GM12865 (cell line): ENCODE data around the gene FABP1.

Experiments
- DNase-seq: peaks from one replicate; pipeline ENCODE4 v3.0.0; 2010; ENCODE audit warnings: low read depth
- H3K4me3 ChIP-seq: 2 replicates; pipeline ENCODE4 v1.5.1; 2011; ENCODE audit warnings: mild to moderate bottlenecking, low read depth, low read length, control low read depth
- TF ChIP-seq, protein P1 (sequence below): IDR thresholded peaks from 2 replicates; pipeline ENCODE4 v1.5.1; 2011; ENCODE audit warnings: low read length, control low read depth, low read depth, inconsistent platforms; ENCODE audit not compliant: insufficient read depth; ENCODE audit errors: missing control alignments

FABP1 gene

DNA sequence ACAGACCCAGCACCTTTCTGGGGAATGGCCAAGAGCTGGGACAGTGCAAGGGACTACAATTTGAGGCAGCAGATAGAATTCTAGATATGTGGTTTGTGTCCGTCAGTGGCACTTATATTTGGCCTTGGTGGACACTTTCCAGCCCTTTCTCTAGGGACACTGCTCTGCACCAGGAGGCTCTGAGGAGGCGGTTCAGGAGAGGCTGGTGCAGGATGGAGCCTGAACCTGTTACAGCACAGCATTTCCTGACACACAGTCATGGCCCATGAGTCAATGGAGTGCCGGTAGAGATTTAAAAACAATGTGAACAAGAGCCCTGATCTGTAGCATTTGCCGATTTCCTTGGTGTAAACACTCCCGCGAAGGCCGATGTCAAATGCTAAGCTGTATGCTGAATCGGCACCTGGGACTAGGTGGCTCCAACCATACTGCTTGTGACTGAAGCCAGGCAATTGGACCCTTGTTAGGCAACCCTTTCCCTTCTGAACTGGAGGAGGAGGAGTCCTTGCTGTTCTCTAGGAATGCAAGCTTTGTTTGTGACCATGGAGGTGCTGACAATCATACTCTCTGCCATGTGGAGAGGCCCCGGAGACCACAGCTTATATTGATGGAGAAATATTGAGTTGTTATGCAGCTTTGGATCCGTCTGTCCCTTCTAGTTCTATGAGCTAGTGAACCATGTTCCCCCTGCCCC, 11.9 kb downstream of the FABP1 start:
- no peak for DNase-seq
- no peak overlapping the region for H3K4me3 ChIP-seq
- TF ChIP-seq, protein P1, sequence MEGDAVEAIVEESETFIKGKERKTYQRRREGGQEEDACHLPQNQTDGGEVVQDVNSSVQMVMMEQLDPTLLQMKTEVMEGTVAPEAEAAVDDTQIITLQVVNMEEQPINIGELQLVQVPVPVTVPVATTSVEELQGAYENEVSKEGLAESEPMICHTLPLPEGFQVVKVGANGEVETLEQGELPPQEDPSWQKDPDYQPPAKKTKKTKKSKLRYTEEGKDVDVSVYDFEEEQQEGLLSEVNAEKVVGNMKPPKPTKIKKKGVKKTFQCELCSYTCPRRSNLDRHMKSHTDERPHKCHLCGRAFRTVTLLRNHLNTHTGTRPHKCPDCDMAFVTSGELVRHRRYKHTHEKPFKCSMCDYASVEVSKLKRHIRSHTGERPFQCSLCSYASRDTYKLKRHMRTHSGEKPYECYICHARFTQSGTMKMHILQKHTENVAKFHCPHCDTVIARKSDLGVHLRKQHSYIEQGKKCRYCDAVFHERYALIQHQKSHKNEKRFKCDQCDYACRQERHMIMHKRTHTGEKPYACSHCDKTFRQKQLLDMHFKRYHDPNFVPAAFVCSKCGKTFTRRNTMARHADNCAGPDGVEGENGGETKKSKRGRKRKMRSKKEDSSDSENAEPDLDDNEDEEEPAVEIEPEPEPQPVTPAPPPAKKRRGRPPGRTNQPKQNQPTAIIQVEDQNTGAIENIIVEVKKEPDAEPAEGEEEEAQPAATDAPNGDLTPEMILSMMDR = no peak

DNA sequence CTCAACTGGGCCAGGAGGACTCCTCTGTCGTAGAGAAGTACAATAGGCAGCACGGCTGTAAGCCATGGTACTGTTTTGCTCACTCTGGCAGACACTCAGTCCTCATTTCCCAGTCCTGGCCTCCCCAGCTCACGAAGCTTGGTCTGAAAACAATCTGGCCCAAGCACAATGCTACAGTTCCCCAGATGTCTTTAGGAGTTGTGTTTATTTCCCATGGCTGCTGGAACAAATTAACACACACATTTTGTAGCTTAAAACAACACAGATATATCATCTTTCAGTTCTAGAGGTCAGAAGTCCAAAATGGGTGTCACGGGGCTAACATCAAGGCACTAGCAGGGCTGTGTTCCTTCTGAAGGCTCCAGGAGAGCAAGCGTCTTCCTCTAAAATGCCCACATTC, 13.0 kb downstream of the FABP1 start:
- no peak overlapping the region for H3K4me3 ChIP-seq
- TF ChIP-seq, protein P1 = no peak
- DNase-seq = no peak

DNA sequence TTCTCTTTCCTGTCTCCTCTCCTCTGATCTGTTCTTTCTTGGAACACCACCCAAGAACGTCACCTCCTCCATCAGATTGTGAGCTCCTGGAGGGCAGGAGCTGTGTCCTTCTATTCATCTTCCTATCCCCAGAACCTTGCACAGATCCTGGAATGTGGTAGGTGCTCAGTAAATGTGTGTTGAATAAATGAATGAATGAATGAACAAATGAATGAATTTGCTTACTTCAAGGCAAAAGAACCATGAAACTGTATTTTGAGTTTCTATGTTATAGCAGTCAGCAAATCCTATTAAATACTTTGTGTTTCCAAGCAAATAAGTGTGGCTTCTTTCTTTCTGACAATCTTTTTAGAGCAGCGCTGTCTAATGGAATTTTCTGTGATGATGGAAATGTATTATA, 14.8 kb downstream of the FABP1 start:
- H3K4me3 ChIP-seq = no peak overlapping the region
- TF ChIP-seq, protein P1 = no peak
- DNase-seq = no peak

DNA sequence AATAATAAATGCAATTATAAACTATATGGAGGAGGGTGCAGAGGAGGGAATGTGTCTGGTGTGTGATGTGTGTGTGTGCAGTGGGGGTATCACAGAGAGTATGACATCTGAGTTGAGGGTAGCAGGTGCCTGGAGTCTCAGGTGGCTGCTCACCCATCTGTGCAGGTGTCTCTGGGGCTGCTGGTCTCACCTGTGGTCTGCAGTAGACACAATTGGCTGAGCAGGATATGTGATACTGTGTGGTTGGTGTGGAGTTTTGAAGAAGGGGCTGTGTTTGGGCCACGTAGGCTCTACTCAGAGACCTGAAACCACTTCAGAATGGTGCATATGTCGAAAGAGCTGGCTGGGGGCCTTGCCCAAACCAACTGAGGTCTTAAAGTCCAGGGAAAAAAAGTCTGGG, 17.0 kb downstream of the FABP1 start:
- H3K4me3 ChIP-seq = no peak overlapping the region
- TF ChIP-seq, protein P1 = no peak
- peak; percentile 1 for DNase-seq

DNA sequence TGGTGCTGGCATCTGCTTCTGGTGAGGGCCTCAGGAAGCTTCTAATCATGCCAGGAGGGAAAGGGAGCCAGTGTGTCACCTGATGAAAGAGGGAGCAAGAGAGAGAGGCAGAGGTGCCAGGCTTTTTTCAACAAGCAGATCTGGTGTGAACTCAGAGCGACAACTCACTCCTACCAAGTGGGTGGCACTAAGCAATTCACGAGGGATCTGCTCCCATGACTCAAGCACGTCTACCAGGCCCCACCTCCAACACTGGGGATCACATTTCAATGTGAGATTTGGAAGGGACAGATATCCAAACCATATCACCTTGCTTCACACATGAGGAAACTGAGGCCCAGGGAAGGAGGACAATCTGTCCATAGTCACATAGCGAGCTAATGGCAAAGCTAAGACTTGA, 19.1 kb downstream of the FABP1 start:
- no peak overlapping the region for H3K4me3 ChIP-seq
- no peak for DNase-seq
- TF ChIP-seq, protein P1 = no peak

DNA sequence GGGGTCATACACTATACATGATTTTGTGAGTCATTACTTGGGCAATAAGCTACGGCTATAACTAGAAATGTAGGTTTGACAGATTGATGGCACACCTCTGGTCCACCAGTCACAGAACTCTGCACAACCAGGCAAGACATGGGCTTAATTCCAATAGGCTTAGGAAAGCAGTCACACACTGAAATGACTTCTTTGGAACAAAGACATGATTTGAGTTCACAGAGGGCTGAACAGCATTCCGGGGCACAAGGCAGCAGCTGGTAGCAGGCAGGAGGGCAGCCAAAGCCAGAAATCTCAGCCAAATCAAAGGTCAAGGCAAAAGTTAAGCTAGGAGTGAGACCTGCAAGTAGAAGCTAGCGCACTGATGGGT, 27.4 kb downstream of the FABP1 start:
- DNase-seq = no peak
- TF ChIP-seq, protein P1 = no peak
- no peak overlapping the region for H3K4me3 ChIP-seq
